Adrenal gland (tissue), 12 donors: ENCODE measurements around the gene MSANTD1. TPM values are rescaled to one million over a fixed set of nuclear protein-coding genes. Genes with fewer than 3 reads are reported as not detected.
A peak's percentile ranks its signal among the peaks of the same experiment; 100 is the strongest.

ENCODE experiments used
- DNase-seq, 7 donors: peaks; one replicate each; pipeline ENCODE4 v3.0.0-alpha.2; 2019 to 2020
- H3K27ac ChIP-seq, 5 donors: fragments of 200-600 bp; sonication (generic) in 4 of 5; 1 replicate in 3 of 5; 2 replicates in 2 of 5; pipeline versions ENCODE4 v1.5.1 to v1.8.0; 2016 to 2020; ENCODE audit warnings: mild to moderate bottlenecking in 1 of 5
- H3K27me3 ChIP-seq: fragments of 200-600 bp; 2 replicates; pipeline ENCODE4 v1.8.0; 2021
- H3K36me3 ChIP-seq, 2 donors: fragments of 200-600 bp; replicated peaks in 1 of 2; 1 replicate in 1 of 2; 2 replicates in 1 of 2; pipeline versions ENCODE4 v1.5.1 to v1.8.0; 2018 to 2022
- H3K4me1 ChIP-seq, 2 donors: fragments of 200-600 bp; replicated peaks in 1 of 2; 1 replicate in 1 of 2; 2 replicates in 1 of 2; pipeline versions ENCODE4 v1.5.1 to v1.8.0; 2018 to 2021
- H3K4me3 ChIP-seq, 4 donors: fragments of 200-600 bp; sonication (generic) in 3 of 4; one replicate each; pipeline ENCODE4 v1.5.1; 2016 to 2018
- H3K9me3 ChIP-seq, 3 donors: fragments of 200-600 bp; sonication (generic) in 1 of 3; replicated peaks in 1 of 3; 1 replicate in 2 of 3; 2 replicates in 1 of 3; pipeline versions ENCODE4 v1.5.1 to v1.8.0; 2016 to 2021
- CTCF ChIP-seq, 6 experiments: fragments of 450-650 bp in 4 of 6; fragments of 200-600 bp in 2 of 6; sonication (generic) in 1 of 6; IDR thresholded peaks; 1 replicate in 5 of 6; 2 replicates in 1 of 6; pipeline versions ENCODE4 v1.5.1 to v1.8.0; 2016 to 2021; ENCODE audit warnings: antibody characterized with exemption in 6 of 6, mild to moderate bottlenecking in 2 of 6, moderate library complexity in 1 of 6
- POLR2A ChIP-seq, 2 donors: fragments of 450-650 bp; IDR thresholded peaks; one replicate each; pipeline ENCODE4 v1.6.1; 2017; ENCODE audit warnings: antibody characterized with exemption in 2 of 2, mild to moderate bottlenecking in 2 of 2, moderate library complexity in 1 of 2
- WGBS, 4 donors: extraction: QIAGEN DNeasy Blood & Tissue Kit in 2 of 4; methylation state at CpG; one replicate each; pipeline versions ENCODE4 v1.1.5 to v1.1.7; 2013 to 2017; 5-methylcytosine and 5-hydroxymethylcytosine counted together
- intact Hi-C, 2 donors: fragments of 100-400 bp; cut with DNase I; formaldehyde crosslinking; loops; one replicate each; pipeline versions ENCODE4 v1.14.1 to v1.15.0; 2022 to 2023
- polyA plus RNA-seq, 3 donors: library from polyadenylated mRNA; stranded (reverse); fragments of 200-250 nt in 2 of 3; fragments of 350-450 nt in 1 of 3; fragmentation: Illumina TruSeq in 1 of 3; extraction: RNeasy Lipid Tissue Mini Kit (QIAGEN cat#74804) in 1 of 3; gene quantifications; one replicate each; pipeline ENCODE4 v1.2.3, GENCODE V29; 2013 to 2014
- total RNA-seq, 9 donors: library from RNA; depleted of rRNA in 4 of 9; stranded (reverse); fragments of >200 nt in 4 of 9; fragments of 120-200 nt in 1 of 9; fragmentation: NEBNext Ultra II Directional in 1 of 9; extraction: Animal tissue kit (Norgen Biotek cat#: 25700) in 1 of 9; gene quantifications; one replicate each; pipeline versions ENCODE4 v1.1.0 to v1.2.4, GENCODE V29; 2013 to 2023
- donor health status: healthy with polysubstance abuse.
- donor health status: Bipolar disorder and iron deficiency.
- donor health status: DM: yes; HTN: yes; CAD: no.
- donor health status: DM: no; HTN: no; CAD: no.
- donor health status: DM: no; HTN: no; CAD: no.
- donor health status: DM: yes; HTN: yes; CAD: no.

MSANTD1 gene
- total and polyA plus RNA-seq, 12 donors, result 0.05 to 3.0 (median 0.40) TPM; not detected in 1

GRCh38 chr4:3239303-3239702, 9.7 kb upstream of the MSANTD1 start:
- Histone ChIP-seq H3K27ac (no peak overlapping the region), H3K27me3 (no peaks in the 10 kb centered on the region), H3K9me3 (no peaks in the 10 kb centered on the region), H3K4me1 (no peaks in the 10 kb centered on the region), H3K36me3 (peaks cover 0 to 65% of the 10 kb centered on the region in 2 donors), H3K4me3 (no peak overlapping the region)
- no peak for TF ChIP-seq CTCF (IDR thresholded peaks at IDR 0.05)
- TF ChIP-seq POLR2A (IDR thresholded peaks at IDR 0.05), result no peak
- intact Hi-C loops, result no loop called here
- WGBS, 4 donors, result 93 to 100% (median 96%) methylated on average over 6 to 11 of the region's 11 CpGs
- no peak for DNase-seq

- H3K36me3 ChIP-seq, result peaks cover 0 to 56% of the 10 kb centered on the region in 2 donors
Observed at GRCh38 chr4:3239998-3240920, 8.7 kb upstream of the MSANTD1 start.

GRCh38 chr4:3240936-3241522, 7.9 kb upstream of the MSANTD1 start:
- Histone ChIP-seq H3K27me3 (no peaks in the 10 kb centered on the region), H3K27ac (no peak overlapping the region), H3K4me1 (no peaks in the 10 kb centered on the region), H3K4me3 (no peak overlapping the region), H3K36me3 (peaks cover 0 to 48% of the 10 kb centered on the region in 2 donors), H3K9me3 (no peaks in the 10 kb centered on the region)
- WGBS, 4 donors, result 82 to 91% (median 86%) methylated on average over 7 to 13 of the region's 13 CpGs
- intact Hi-C loops, result no loop called here
- no peak for DNase-seq
- TF ChIP-seq POLR2A (IDR thresholded peaks at IDR 0.05) (no peak), CTCF (IDR thresholded peaks at IDR 0.05) (no peak)

More at GRCh38 chr4:3239998-3240920, 8.7 kb upstream of the MSANTD1 start:
- 86 to 92% (median 88%) methylated on average over 20 to 29 of the region's 29 CpGs for WGBS, 4 donors
- intact Hi-C loops, result no loop called here
- Histone ChIP-seq H3K9me3 (no peaks in the 10 kb centered on the region), H3K4me3 (no peak overlapping the region), H3K27ac (no peak overlapping the region), H3K27me3 (no peaks in the 10 kb centered on the region), H3K4me1 (no peaks in the 10 kb centered on the region)
- no peak for TF ChIP-seq CTCF (IDR thresholded peaks at IDR 0.05)
- TF ChIP-seq POLR2A (IDR thresholded peaks at IDR 0.05), result no peak
- DNase-seq, result peak in 1 of 7 donors; percentile 77

- TF ChIP-seq POLR2A (IDR thresholded peaks at IDR 0.05), result no peak
- no peak for TF ChIP-seq CTCF (IDR thresholded peaks at IDR 0.05)
- no peak for DNase-seq
- H3K27me3 ChIP-seq, result no peaks in the 10 kb centered on the region
- no peak overlapping the region for H3K4me3 ChIP-seq
- no peaks in the 10 kb centered on the region for H3K9me3 ChIP-seq
- intact Hi-C loops, result no loop called here
- 81 to 91% (median 84%) methylated on average over 17 of the region's 17 CpGs for WGBS, 4 donors
- no peak overlapping the region for H3K27ac ChIP-seq
- no peaks in the 10 kb centered on the region for H3K4me1 ChIP-seq
- peaks cover 0 to 39% of the 10 kb centered on the region in 2 donors for H3K36me3 ChIP-seq
Observed at GRCh38 chr4:3241898-3242524, 6.9 kb upstream of the MSANTD1 start.
